BJ (cell line): ENCODE results near the gene INPP5D. TPM values are rescaled to one million over a fixed set of nuclear protein-coding genes. Genes with fewer than 3 reads are reported as not detected.
"Not testable (repeated sequence)": the region's sequence is repeated elsewhere in the genome, so short reads cannot be mapped to it uniquely, and the experiment has no call there.

Experiments used
- CTCF ChIA-PET: fragments of 350-600 bp; formaldehyde crosslinking; extraction: SDS; loops from one replicate; lab custom pipeline; 2021; ENCODE audit warnings: antibody characterized with exemption, inconsistent platforms; lab: Yijun Ruan, JAX
- POLR2A ChIA-PET: fragments of 300-600 bp; sonication (Branson Sonifier 250); formaldehyde crosslinking; extraction: SDS; loops from one replicate; lab custom pipeline; 2021; ENCODE audit warnings: antibody characterized with exemption; lab: Charles Lee
- DNase-seq: peaks from one replicate; pipeline ENCODE4 v3.0.0-alpha.2; 2011; ENCODE audit warnings: low read depth
- H3K27me3 ChIP-seq: 2 replicates; pipeline ENCODE4 v1.6.0; 2011; ENCODE audit warnings: low read length; ENCODE audit not compliant: control insufficient read depth, insufficient read depth
- H3K36me3 ChIP-seq: 2 replicates; pipeline ENCODE4 v1.5.1; 2011; ENCODE audit warnings: low read length; ENCODE audit not compliant: control insufficient read depth, insufficient read depth
- H3K4me3 ChIP-seq: 2 replicates; pipeline ENCODE4 v1.5.1; 2011; ENCODE audit warnings: low read depth, mild to moderate bottlenecking, control low read depth, low read length
- CTCF ChIP-seq: IDR thresholded peaks from 2 replicates; pipeline ENCODE4 v1.5.1; 2011; ENCODE audit warnings: low read depth, mild to moderate bottlenecking, control low read depth, inconsistent platforms, low read length, moderate library complexity; ENCODE audit not compliant: insufficient read depth
- polyA plus RNA-seq: library from polyadenylated mRNA; depleted of rRNA; stranded (reverse); fragments of >200 nt; gene quantifications from 2 replicates; pipeline ENCODE4 v1.2.3, GENCODE V29; 2011

The INPP5D gene
- polyA plus RNA-seq, 1 experiment: 0.38 TPM

- TF ChIP-seq CTCF: no peak
- no peaks in the 10 kb centered on the region for H3K36me3 ChIP-seq
- 0 out of 2 replicates have a peak, but pooled peaks cover 1% of the 10 kb centered on the region for H3K27me3 ChIP-seq
- no peak overlapping the region for H3K4me3 ChIP-seq
- ChIA-PET CTCF (interaction anchor here (5.7 kb wide), 1 partner anchor 10 kb away, joined by 32 read pairs; no protein-coding TSS in a partner anchor), POLR2A (no interaction called here)
- no peak for DNase-seq
Observed at GRCh38 chr2:233063976-233064411, 3.9 kb downstream of the INPP5D start.

- ChIA-PET POLR2A (no interaction called here), CTCF (interaction anchor here (0.6 to 5.7 kb wide), 2 partner anchors 11 to 319 kb away, joined by 4 to 32 read pairs; no protein-coding TSS in a partner anchor)
- DNase-seq: no peak
- H3K36me3 ChIP-seq: no peaks in the 10 kb centered on the region
- H3K27me3 ChIP-seq: 0 out of 2 replicates have a peak, but pooled peaks cover 1% of the 10 kb centered on the region
- TF ChIP-seq CTCF: no peak
- H3K4me3 ChIP-seq: no peak overlapping the region
Observed at GRCh38 chr2:233064530-233065199, 4.5 kb downstream of the INPP5D start.

GRCh38 chr2:233065200-233065589 lies 5.1 kb downstream of the INPP5D start:
- H3K27me3 ChIP-seq, H3K36me3 ChIP-seq, DNase-seq, POLR2A ChIA-PET, H3K4me3 ChIP-seq: not testable (repeated sequence)
- CTCF ChIA-PET: interaction anchor here (0.6 to 5.7 kb wide), 2 partner anchors 11 to 320 kb away, joined by 4 to 32 read pairs; no protein-coding TSS in a partner anchor

GRCh38 chr2:233065954-233066470 lies 5.9 kb downstream of the INPP5D start:
- POLR2A ChIA-PET: interaction anchor here (0.6 kb wide), 1 partner anchor 511 kb away, joined by 3 read pairs; no protein-coding TSS in a partner anchor
- Histone ChIP-seq H3K36me3 (no peaks in the 10 kb centered on the region), H3K4me3 (no peak overlapping the region), H3K27me3 (0 out of 2 replicates have a peak, but pooled peaks cover 1% of the 10 kb centered on the region)
- no peak for TF ChIP-seq CTCF
- CTCF ChIA-PET: interaction anchor here (0.6 to 5.7 kb wide), 2 partner anchors 12 to 103 kb away, joined by 4 to 32 read pairs; no protein-coding TSS in a partner anchor
- no peak for DNase-seq

GRCh38 chr2:233068762-233069418 lies 8.7 kb downstream of the INPP5D start:
- ChIA-PET CTCF (interaction anchor here (5.7 kb wide), 1 partner anchor 15 kb away, joined by 32 read pairs; no protein-coding TSS in a partner anchor), POLR2A (no interaction called here)
- H3K4me3 ChIP-seq: no peak overlapping the region
- DNase-seq: no peak
- H3K27me3 ChIP-seq: peaks cover 4% of the 10 kb centered on the region
- no peak for TF ChIP-seq CTCF
- no peaks in the 10 kb centered on the region for H3K36me3 ChIP-seq
